Sigmoid colon (tissue), 4 donors: ENCODE data around the gene ZNF100.

Experiments used
- EP300 ChIP-seq, 4 donors: sonication (generic); formaldehyde crosslinking; IDR thresholded peaks; one replicate each; pipeline ENCODE4 v1.6.1; 2017; ENCODE audit warnings: antibody characterized with exemption in 4 of 4
- POLR2AphosphoS5 ChIP-seq, 4 donors: sonication (generic); formaldehyde crosslinking; IDR thresholded peaks; one replicate each; pipeline ENCODE4 v1.6.1; 2017; ENCODE audit warnings: antibody characterized with exemption in 4 of 4
- TF ChIP-seq, protein P1 (sequence below), 4 experiments: fragments of 450-650 bp in 3 of 4; fragments of 200-600 bp in 1 of 4; IDR thresholded peaks; one replicate each; pipeline ENCODE4 v1.5.1; 2016 to 2019; ENCODE audit warnings: antibody characterized with exemption in 4 of 4, mild to moderate bottlenecking in 3 of 4, moderate library complexity in 2 of 4

DNA sequence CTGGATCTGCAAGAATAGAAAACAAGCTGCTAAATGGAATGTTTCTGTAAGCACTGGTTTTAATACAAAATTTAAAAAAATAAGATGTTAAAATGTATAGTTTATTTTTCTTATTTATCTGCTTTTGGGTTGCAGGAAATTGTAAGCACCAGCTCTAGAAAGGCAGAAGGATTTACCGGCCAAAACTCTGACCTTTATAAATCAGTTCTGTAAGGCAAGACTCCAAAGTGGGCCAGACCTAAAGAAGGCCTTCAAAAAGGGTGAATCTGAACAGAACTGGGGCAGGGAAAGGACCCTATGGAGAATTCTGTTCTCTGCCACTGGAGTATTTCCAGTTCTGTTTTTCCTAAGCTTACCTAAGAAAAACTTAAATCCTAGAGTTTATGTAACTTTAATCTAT, 19.3 kb downstream of the ZNF100 start:
- no peak for TF ChIP-seq POLR2AphosphoS5 (IDR thresholded peaks at IDR 0.05)
- TF ChIP-seq, protein P1, sequence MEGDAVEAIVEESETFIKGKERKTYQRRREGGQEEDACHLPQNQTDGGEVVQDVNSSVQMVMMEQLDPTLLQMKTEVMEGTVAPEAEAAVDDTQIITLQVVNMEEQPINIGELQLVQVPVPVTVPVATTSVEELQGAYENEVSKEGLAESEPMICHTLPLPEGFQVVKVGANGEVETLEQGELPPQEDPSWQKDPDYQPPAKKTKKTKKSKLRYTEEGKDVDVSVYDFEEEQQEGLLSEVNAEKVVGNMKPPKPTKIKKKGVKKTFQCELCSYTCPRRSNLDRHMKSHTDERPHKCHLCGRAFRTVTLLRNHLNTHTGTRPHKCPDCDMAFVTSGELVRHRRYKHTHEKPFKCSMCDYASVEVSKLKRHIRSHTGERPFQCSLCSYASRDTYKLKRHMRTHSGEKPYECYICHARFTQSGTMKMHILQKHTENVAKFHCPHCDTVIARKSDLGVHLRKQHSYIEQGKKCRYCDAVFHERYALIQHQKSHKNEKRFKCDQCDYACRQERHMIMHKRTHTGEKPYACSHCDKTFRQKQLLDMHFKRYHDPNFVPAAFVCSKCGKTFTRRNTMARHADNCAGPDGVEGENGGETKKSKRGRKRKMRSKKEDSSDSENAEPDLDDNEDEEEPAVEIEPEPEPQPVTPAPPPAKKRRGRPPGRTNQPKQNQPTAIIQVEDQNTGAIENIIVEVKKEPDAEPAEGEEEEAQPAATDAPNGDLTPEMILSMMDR (IDR thresholded peaks at IDR 0.05): no peak
- TF ChIP-seq EP300 (IDR thresholded peaks at IDR 0.05): no peak
